GM19468 (cell line): ENCODE results near the gene MMP11.
"Not testable (repeated sequence)": the region's sequence is repeated elsewhere in the genome, so short reads cannot be mapped to it uniquely, and the experiment has no call there.

ENCODE experiments used
- ATAC-seq: cut with Tn5 transposase; IDR thresholded peaks from one replicate; pipeline ENCODE4 v1.9.1; 2021; ENCODE audit warnings: mild to moderate bottlenecking, moderate library complexity, moderate number of reproducible peaks; ENCODE audit not compliant: unreplicated experiment; ENCODE audit errors: extremely low read depth

MMP11 gene

GRCh38 chr22:23772649-23773473, at the start of gene MMP11:
Gene MMP11, plus strand, starts transcription at chr22:23772849. Its CDS starts 22 bp downstream, at chr22:23772871.
- ATAC-seq: no peak

- ATAC-seq: not testable (repeated sequence)
Measured at GRCh38 chr22:23728108-23728507, 44.5 kb upstream of the MMP11 start.

- no peak for ATAC-seq
Measured at GRCh38 chr22:23737696-23738095, 35.0 kb upstream of the MMP11 start.

GRCh38 chr22:23742505-23743264, 30.0 kb upstream of the MMP11 start:
- ATAC-seq: no peak

GRCh38 chr22:23743303-23743705, 29.3 kb upstream of the MMP11 start:
- ATAC-seq: no peak

- ATAC-seq: no peak
Measured at GRCh38 chr22:23744001-23744400, 28.6 kb upstream of the MMP11 start.

- ATAC-seq: no peak
Measured at GRCh38 chr22:23744485-23744884, 28.2 kb upstream of the MMP11 start.

- ATAC-seq: no peak
Measured at GRCh38 chr22:23745791-23746190, 26.9 kb upstream of the MMP11 start.

GRCh38 chr22:23749841-23750301, 22.8 kb upstream of the MMP11 start:
- no peak for ATAC-seq

GRCh38 chr22:23750367-23750713, 22.3 kb upstream of the MMP11 start:
- ATAC-seq: no peak

- ATAC-seq: no peak
Measured at GRCh38 chr22:23750714-23751440, 21.8 kb upstream of the MMP11 start, which contains the start of gene ZNF70. Gene ZNF70, minus strand, starts transcription at chr22:23751112. Its CDS starts 5,972 bp downstream, at chr22:23745140.

GRCh38 chr22:23751441-23751996, 21.1 kb upstream of the MMP11 start:
- no peak for ATAC-seq

- ATAC-seq: no peak
Measured at GRCh38 chr22:23752090-23752691, 20.5 kb upstream of the MMP11 start.

GRCh38 chr22:23752750-23753149, 19.9 kb upstream of the MMP11 start:
- ATAC-seq: no peak

GRCh38 chr22:23753385-23753784, 19.3 kb upstream of the MMP11 start:
- ATAC-seq: no peak

GRCh38 chr22:23754220-23754919, 18.3 kb upstream of the MMP11 start, which contains the start of gene VPREB3:
Gene VPREB3, minus strand, starts transcription at chr22:23754425. Its CDS starts 62 bp downstream, at chr22:23754363.
- ATAC-seq: no peak

GRCh38 chr22:23754980-23755636, 17.5 kb upstream of the MMP11 start:
- no peak for ATAC-seq

- no peak for ATAC-seq
Measured at GRCh38 chr22:23755711-23756110, 16.9 kb upstream of the MMP11 start.

GRCh38 chr22:23756891-23757290, 15.8 kb upstream of the MMP11 start:
- no peak for ATAC-seq
